GM08714 (cell line): ENCODE data around the gene SNHG17.
"Not testable (repeated sequence)": the region's sequence is repeated elsewhere in the genome, so short reads cannot be mapped to it uniquely, and the experiment has no call there.

Experiments used
- H3K4me3 ChIP-seq: fragments of 200-500 bp; sonication (Bioruptor generic); 2 replicates; pipeline ENCODE4 v1.5.1; 2014; ENCODE audit warnings: mild to moderate bottlenecking, low read length, inconsistent platforms
- ZNF274 ChIP-seq: IDR thresholded peaks from 2 replicates; pipeline ENCODE4 v1.6.1; 2012; ENCODE audit warnings: mild to moderate bottlenecking, low read depth, low read length

SNHG17 gene

DNA sequence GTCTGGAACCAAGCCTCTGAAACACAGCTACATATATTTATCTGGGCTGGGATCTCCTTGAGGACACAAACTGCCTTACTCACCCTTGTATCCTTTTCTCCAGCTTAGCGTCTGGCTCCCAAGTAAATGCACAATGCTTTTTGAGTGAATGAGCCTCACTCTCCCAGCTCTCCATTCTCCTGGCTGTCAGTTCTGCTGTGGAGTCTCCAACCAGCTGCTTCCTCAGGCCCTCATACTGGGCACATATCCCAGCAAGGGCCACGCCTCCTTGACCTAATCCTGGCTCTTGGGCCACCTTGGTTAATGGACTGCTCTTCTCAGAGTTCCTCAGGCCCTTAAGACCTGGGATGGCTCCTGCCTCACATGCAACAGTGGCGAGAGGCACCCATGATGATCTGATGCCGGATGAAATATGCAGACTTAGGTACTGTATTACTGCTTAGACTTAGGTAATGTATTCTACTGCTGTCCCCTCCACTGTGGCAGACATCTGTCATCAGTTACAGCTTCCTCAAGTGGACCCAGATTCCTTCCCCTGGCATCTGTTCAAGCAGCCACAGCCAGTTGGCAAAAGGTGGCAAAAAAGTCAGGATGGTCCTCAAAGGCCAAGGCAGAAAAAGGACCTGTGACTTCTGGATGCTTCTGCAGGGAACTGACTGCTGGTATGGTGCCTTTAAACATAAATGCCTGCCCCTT, 16.5 kb downstream of the SNHG17 start:
- no peak for TF ChIP-seq ZNF274
- H3K4me3 ChIP-seq: no peak overlapping the region

DNA sequence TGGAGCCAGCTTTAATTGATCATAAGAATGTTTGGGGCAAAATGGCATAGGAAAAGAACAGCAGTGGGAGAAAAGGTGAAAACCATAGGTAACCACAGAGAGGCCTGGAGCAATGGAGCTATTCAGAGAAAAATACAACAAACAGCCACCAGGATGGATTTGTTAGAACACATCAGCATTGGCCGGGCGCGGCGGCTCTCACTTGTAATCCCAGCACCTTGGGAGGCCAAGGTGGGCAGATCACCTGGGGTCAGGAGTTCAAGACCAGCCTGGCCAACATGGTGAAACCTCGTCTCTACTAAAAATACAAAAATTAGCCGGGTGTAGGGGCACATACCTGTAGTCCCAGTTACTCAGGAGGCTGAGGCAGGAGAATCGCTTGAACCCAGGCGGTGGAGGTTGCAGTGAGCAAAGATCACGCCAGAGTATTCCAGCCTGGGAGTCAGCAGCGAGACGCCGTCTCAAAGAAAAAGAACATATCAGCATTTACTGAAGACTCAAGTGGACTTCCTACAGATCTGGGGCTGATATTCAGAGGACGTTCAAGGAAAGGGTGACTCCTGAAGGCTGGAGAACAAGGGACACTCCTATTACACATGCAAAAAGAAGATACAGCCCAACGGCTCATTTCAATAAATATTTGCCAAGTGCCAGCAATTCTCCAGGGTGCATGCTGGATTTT, 20.2 kb downstream of the SNHG17 start:
- TF ChIP-seq ZNF274: no peak
- no peak overlapping the region for H3K4me3 ChIP-seq

DNA sequence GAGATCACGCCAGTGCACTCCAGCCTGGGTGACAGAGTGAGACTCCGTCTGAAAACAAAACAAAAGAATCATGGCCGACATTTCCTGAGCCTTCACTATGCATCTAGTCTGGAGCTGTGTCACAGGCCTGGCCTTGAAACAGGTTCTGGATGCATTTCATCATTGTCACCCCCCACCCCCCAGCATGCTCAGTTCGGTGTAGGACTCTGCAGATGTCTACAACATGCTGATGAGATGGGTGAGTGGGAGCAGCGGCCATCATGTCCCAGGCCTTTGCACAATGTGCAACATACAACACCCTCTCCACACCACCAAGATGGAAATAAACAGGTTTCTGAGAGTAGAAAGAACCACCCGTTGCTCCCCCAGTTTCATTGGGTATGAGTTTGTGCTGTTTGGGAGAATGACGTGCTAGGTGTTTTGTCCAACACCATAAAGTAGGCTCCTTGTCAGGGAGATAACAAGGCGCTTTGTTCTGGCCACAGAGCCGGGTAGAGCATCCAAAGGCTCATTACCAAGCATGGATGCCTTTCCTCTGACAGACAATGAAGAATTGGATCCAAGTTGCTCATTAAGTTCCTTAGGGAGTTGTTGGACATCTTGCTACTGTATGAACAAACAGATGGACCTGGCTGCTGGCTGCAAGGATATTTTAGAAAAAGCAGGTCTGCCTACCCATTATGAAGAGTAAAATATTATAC, 22.1 kb downstream of the SNHG17 start:
- H3K4me3 ChIP-seq: no peak overlapping the region
- TF ChIP-seq ZNF274: no peak

DNA sequence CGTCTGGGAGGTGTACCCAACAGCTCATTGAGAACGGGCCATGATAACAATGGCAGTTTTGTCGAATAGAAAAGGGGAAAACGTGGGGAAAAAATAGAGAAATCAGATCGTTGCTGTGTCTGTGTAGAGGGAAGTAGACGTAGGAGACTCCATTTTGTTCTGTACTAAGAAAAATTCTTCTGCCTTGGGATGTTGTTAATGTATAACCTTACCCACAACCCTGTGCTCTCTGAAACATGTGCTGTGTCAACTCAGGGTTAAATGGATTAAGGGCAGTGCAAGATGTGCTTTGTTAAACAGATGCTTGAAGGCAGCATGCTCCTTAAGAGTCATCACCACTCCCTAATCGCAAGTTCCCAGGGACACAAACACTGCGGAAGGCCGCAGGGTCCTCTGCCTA, 27.3 kb downstream of the SNHG17 start:
- H3K4me3 ChIP-seq: not testable (repeated sequence)

DNA sequence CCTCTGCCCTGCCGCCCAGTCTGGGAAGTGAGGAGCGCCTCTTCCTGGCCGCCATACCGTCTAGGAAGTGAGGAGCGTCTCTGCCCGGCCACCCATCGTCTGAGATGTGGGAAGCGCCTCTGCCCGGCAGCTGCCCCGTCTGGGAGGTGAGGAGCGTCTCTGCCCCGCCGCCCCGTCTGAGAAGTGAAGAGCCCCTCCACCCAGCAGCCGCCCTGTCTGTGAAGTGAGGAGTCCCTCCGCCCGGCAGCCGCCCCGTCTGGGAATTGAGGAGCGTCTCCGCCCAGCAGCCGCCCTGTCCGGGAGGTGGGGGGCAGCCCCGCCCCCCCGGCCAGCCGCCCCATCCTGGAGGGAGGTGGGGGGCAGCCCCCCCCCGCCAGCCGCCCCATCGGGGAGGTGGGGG, 27.8 kb downstream of the SNHG17 start:
- TF ChIP-seq ZNF274: no peak
- no peak overlapping the region for H3K4me3 ChIP-seq

DNA sequence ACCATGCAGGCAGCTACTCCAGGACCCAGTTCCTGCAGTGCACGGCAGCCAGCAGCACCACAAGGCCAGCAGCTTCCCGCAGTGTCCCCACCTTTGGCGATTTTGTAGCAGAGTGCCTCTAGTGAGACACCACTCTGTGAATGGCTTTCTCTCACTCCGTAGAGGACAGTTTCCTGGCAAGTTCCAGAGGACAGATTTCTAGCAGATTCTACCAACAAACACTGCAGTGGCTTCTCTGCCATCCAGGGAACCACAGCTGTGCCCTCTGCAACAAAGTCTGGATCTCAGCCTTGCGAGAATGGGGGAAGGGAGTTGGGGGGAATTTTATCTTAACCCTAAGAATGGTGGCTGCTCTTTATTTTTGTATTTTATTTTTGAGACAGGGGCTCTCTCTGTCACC, 28.7 kb downstream of the SNHG17 start:
- TF ChIP-seq ZNF274: no peak
- no peak overlapping the region for H3K4me3 ChIP-seq

DNA sequence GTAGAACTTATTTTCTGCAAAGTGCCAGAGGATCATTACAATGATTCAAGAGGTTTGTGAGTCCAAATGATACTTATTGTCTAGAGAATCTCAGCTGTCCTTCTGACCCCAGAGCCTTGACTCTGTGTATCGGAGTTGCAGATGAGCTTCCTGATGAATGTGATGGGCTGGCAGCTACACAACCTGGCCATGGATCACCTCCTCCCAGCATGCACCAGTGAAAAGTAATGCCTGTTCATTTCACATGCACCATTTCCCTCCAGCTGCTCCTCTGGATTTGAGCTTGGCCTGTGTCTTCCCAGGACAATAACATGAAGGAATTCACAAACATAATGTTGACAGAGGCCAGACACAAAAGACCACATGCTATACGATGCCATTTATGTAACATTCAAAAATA, 30.0 kb downstream of the SNHG17 start:
- H3K4me3 ChIP-seq: no peak overlapping the region
- no peak for TF ChIP-seq ZNF274

DNA sequence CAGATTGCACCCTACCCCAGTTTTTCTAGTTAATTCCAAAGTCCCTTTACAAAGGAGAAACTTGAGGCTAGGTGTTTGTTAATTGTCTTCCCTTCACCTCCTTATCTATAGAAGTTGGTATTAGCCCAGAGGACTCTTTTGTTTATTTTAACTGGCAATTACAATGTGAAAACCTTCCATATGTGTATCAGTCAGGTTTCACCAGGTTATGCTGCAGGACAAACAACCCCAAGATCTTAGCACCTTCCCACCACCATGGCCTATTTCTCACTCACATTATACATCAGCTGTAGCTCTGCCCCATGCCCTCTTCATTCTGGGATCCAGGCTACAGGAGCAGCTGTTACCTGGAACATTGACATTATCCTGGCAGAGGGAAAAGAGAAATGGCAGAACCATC, 31.1 kb downstream of the SNHG17 start:
- no peak overlapping the region for H3K4me3 ChIP-seq
- TF ChIP-seq ZNF274: no peak

DNA sequence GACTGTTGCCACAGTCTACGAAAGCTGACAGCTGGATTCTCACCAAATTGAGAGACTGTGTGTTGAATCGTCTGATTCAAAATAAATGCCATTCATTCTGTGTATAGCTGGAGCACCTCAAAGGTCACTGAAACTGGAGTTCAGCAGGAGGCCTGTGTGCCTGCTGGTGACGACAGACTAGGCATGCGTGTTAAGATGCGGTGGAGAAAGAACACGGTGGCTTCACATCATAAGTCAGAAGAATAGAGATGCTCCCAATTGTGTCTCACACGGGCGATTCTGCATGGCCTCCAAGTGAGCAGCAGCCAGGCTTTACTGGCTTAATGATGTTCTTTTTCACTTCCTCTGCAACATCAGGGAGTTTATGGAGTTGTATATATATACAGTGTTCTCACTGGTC, 32.3 kb downstream of the SNHG17 start:
- no peak for TF ChIP-seq ZNF274
- no peak overlapping the region for H3K4me3 ChIP-seq

DNA sequence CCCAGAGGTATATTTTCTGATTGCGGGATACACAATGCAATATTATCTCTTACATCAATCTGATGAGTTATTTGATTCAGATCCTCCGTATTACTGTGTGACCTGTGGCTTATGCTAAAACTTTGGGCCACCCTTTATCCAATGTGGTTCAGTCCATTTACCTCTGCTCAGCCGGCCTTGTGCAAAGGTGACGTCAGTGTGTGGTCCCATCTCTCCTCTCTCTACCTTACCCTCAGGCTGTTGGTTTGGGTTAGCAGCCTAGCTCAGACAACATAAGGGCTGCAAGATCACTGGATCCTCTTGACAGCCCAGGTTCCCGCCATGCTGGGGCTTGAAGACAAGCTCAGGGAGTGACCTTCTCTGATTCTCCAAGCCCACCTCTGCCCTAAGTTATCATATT, 33.0 kb downstream of the SNHG17 start:
- no peak for TF ChIP-seq ZNF274
- no peak overlapping the region for H3K4me3 ChIP-seq

DNA sequence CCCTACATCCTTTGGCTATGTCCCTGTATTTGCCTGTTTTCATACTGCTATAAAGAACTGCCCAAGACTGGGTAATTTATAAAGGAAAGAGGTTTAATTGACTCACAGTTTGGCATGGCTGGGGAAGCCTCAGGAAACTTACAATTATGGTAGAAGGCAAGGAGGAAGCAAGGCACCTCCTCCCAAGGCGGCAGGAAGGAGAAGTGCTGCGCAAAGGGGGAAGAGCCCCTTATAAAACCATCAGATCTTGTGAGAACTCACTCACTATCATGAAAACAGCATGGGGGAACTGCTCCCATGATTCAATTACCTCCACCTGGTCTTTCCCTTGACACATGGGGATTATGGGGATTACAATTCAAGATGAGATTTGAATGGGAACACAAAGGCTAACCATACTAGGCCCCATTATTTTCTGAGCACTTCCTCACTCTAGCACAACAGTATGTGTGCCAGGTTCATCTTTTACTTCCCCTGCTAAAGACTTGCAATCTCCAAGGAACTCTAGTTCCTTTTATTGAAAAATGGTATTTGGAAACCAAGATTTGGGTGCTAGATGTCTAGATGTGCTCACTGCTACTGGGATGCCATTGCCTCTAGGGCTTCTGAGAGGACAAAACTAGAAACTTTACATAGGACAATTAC, 39.3 kb downstream of the SNHG17 start:
- not testable (repeated sequence) for H3K4me3 ChIP-seq

DNA sequence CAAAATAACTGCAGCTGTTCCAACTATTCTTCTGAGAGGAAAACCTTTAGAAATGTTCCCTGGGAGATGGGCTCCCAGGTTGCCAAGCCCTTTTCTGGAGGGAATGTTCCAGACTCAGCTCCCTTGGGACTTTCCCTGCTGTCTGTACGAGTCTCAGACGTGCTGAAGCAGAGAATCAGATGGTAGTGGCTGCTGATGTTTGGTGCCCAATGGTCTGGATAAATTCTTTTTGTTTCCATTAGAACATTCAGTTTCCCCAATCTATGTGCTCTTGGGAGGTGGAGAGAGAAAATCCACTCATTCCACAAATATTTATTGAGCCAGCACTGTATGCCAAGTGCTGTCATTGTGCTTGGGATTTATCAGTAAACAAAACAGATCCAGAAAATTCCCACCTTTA, 40.0 kb downstream of the SNHG17 start:
- no peak for TF ChIP-seq ZNF274
- H3K4me3 ChIP-seq: no peak overlapping the region

DNA sequence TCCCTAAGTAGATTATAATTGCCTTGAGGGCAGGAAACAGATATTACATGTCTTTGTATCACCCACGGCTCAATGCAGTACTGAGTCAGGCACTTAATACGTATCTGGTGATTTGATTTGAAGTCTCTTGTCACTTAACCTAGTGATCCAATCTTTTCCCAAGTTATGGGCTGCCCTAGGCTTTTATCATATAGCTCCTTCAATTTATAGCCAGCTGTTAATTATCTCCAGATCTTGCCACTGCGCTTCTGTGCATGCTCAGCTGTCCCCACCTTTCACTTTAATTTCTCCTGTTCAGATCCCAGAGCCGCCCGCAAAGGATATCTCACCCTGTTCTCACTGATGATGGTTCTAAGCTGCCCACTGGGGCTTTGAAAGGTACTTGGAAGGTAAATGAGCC, 41.9 kb downstream of the SNHG17 start:
- H3K4me3 ChIP-seq: no peak overlapping the region
- no peak for TF ChIP-seq ZNF274

DNA sequence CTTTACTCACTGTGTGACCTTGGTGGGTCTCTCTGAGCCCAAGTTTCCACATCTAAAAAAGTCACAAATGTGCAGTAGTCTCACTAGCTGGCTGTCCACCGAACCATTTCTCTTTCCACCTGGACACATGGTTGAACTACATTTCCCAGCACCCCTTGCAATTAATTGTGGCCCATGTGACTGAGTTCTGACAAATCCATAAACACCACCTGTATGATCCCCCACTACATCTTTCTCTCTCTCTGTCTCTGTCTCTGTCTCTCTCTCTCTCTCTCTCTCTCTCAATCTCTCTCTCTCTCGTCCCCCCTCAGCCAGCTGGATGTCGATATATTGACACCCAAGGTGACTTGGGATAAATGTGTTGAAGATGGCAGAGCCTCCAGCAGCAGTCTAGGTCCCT, 42.8 kb downstream of the SNHG17 start:
- TF ChIP-seq ZNF274: no peak
- H3K4me3 ChIP-seq: no peak overlapping the region

DNA sequence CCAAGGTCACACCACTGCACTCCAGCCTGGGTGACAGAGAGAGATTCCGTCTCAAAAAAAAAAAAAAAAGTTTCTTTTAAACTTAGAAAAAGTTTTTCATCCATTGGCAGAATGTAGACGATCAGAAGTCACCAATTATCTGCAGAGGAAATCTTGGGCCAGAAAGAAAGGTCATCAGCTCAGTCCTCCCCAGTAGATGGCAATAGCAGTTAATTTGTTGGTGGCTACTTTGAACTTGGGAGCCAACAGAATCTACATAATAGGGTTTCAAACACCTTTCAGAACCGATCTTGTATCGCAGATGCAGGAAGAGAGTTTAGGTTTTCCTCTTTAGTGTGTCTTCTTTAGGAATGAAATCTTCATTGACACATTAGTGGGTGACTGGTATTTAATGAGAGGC, 47.2 kb downstream of the SNHG17 start:
- no peak overlapping the region for H3K4me3 ChIP-seq
- TF ChIP-seq ZNF274: no peak

DNA sequence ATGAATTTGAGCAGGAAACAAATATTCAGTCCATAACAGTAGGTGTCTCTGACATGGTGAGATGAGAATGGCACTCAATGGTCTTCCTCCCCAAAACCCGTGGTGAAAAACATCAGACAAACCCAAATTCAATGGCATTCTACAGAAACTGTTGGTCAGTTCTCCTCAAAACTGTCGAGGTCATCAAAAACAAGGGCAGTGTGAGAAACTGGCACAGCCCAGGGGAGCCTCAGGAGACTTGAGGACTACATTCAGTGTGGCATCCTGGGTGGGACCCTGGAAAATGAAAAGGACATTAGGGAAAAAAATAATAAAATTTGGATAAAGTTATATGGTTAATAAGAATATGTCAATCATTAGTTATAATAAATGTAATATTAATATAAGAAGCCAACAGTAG, 48.3 kb downstream of the SNHG17 start:
- no peak for TF ChIP-seq ZNF274
- H3K4me3 ChIP-seq: no peak overlapping the region
